Activated CD8-positive, alpha-beta memory T cell treated with anti-CD3 and anti-CD28 coated beads for 4 hours (primary cell): ENCODE measurements around the gene CD247.
"Not testable (repeated sequence)": the region's sequence is repeated elsewhere in the genome, so short reads cannot be mapped to it uniquely, and the experiment has no call there.

Experiments used
- DNase-seq, 2 donors: peaks; one replicate each; pipeline ENCODE4 v3.0.0-alpha.2; 2020; ENCODE audit warnings: low read depth in 2 of 2

Gene CD247

DNA sequence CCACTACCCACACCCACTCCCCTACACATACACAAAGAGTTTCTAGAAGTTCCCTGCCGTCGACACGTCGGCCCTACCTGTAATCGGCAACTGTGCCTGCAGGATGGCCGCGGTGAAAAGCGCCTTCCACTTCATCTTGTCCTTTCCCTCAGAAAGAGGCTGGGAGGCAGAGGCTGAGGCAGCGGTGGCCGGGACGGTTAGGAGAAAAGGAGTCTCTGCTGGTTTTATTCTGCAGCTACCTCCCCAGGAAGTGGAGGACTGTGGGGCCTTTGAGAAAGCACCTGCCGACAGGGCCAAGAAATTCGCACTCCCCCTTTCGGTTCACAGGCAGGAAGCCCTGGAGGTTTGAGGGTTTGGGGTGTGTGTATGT is at the start of gene CD247:
CD247 (minus strand) TSS at position 199 of the 370 bp plus-strand sequence; CDS start at position 135, 64 bp downstream.
- peak; percentile 51 to 65 for DNase-seq

DNA sequence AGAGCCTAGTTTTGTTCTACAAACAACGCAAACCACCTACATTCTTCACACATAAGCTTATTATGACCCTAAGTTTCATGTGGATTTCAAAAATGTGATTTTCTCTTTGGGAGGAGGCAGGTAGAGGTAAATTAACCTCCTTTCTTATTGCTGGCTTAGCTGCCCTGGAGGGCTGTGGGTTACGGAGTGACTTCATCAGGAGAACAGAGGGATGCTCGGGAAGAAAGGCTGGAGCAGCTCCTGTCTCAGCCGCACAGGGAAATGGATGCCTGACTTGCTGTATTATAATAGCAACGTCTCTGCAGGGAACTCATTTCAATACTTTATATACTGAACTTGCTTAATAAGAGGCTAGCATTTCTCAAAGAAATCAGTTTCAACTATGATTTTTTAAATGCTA is 49.3 kb upstream of the CD247 start:
- DNase-seq, result no peak

DNA sequence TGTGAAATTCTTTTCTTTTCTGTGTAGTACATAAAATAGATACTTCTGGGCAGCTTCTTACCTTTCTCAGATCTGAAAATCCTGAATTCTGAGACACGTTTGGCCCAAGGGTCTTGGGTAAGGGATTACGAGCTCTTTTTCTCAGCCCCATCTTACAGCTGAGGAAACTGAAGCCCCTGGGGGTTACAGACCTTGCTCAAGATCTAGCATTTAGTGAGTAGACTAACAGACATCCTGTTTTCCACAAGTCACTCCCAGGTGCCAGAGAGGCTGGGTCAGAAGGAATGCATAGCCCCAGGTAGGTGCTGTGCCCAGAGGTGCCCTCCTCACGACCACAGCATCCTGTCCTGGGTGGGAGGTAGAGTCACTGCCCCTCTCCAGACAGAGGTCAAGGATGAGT is 48.4 kb upstream of the CD247 start:
- DNase-seq, result no peak

DNA sequence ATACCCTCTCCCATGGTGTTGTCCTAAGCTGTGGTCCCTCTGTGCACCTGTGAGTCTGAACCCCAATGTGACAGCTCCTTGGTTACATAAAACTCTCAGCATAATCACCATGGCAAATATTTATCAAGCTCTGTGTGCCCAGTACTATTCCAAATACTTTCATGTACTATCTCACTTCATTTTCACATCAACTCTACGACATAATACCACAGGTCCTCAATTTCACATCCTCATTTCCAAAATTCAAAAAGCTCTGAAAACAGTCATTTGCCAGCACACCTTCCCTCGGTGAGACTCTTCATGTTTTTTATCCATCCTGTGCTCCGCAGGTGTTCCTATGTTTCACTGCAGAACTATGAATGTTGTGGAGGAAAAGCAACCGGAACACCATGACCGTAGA is 47.6 kb upstream of the CD247 start:
- DNase-seq, result no peak

DNA sequence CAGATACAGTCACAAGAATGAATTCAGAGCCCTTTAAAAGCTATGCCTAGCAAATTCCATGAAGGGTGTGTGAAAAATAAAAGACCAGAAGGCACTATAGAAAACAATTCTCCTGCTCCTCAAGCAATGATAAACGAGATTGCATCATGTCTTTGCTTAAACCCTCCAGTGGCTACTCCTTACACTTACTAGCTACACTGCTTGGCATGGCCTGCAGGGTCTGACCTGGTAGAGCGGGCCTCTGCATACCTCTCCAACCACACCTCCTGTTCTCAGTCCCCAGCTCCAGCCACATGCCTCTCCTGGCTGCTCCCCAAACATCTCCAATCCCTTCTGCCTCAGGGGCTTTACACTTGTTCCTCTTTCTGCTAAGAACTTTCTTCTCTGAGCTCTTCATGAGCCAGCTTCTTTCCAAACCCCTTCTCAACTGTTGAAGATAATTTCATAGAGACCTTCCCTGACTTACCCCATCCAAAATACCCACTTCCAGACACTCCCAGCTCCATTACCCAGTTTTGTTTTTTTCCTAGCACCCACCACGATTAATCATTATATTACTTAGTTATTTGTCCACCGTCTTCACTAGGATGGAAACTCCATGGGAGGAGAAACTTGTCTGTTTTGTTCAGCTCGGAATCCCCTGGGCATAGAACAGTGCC is 46.4 kb upstream of the CD247 start:
- no peak for DNase-seq

DNA sequence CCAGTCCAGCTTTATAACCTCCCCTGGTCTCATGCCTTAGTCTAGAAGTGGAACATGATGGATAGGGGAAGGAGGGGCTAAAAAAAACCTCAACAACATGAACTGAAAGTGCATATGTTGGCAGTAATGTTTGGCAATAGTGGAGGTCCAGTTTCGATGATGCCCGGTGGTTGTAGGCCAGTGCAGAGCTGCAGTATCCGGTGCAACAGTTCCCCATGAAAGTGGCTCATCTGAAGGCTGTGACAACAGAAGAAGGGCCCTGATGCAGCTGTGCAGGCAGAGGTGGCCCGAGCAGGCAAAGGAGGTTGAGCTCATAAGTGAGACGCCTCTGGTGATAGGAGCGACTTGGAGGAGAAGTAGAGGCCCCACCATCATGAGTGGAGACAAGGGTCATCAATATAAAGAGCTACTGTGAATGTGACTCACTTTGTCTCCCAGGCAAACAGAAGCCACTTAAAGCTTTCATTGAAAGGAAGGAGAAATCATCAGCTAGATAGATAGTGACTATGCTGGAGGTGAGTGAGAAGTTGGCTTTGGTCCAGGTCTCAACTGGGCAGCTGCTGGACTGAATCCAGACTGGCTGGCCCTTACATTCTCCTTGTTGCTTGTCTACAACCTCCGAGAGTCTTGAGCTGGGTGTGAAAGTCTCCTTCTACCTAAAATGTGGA is 45.4 kb upstream of the CD247 start:
- no peak for DNase-seq

DNA sequence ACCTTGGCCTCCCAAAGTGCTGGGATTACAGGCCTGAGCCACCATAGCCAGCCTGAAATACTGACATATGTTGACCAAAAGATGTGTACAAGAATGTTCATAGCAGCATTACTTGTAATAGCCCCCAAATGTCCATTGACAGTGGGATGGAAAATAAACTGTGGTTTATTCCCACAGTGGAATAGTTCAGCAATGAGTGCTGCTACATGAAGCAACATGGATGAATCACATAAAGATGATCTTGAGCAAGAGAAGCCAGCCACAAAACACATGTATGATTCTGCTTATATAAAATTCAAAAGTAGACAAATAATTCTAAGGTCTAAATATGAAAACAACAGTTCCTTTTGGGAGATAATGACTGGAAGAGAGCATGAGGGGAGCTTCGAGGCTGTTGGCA is 44.4 kb upstream of the CD247 start:
- DNase-seq, result no peak

DNA sequence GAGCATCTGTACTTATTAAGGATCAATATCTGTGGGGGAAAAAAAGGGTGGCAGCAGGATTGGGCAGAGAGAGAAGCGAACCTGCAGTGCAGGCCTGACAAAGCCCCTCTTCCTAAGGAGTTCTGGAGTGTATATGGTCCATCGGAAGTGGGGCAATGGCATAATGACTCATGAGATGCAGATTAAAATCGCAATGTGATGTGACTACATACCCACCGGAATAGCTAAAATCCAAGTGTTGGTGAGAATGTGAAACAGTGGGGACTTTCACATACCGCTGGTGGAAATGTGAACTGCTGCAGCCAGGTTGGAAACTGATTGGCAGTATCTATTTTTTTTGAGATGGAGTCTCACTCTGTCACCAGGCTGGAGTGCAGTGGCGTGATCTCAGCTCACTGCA is 43.4 kb upstream of the CD247 start:
- no peak for DNase-seq

DNA sequence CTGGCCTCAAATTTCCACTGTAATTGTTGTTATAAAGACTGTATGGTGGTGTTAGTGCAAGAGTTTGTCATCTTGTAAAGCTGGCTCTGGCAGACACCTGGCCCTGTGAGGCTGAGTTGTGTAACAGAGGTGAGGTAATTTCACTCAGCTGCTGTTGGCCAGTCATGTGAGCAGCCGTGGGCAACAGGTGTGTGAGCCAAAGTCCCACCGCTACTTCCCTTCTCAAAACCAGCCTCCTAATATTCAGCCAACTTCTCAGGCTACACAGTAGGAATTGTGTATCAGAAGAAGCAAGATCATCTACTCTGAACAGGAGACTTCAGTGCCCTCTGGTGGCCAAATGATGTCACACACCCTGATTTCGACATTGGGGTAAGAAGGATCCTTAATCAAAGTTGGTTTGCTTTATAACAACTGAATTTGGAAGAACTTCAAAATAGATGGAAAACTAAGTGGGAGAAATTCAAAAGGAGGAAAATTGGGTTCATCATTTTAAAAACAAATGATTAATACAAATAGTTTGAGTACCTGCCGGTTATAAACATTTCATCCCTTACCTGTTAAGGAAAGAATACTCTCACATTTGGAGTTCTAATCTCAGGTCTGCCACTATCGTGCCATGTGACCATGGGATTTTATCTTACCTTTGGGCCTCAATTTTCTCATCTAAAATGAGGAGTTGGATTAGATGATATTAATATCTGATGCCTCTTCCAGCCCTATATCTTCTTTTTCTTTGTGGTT is 37.8 kb upstream of the CD247 start:
- peak; percentile 50 to 51 for DNase-seq

DNA sequence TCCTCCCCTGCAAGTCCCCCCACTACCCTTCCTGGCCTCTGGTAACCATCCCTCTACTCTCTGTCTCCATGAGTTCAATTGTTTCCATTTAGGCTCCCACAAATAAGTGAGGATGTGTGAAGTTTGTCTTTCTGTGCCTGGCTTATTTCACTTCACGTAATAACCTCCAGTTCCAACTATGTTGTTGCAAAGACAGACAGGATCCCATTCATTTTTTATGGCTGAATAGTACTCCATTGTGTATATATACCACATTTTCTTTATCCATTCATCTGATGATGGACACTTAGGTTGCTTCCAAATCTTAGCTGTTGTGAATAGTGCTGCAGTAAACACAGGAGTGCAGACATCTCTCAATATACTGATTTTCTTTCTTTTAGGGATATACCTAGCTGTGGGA is 36.7 kb upstream of the CD247 start:
- not testable (repeated sequence) for DNase-seq

DNA sequence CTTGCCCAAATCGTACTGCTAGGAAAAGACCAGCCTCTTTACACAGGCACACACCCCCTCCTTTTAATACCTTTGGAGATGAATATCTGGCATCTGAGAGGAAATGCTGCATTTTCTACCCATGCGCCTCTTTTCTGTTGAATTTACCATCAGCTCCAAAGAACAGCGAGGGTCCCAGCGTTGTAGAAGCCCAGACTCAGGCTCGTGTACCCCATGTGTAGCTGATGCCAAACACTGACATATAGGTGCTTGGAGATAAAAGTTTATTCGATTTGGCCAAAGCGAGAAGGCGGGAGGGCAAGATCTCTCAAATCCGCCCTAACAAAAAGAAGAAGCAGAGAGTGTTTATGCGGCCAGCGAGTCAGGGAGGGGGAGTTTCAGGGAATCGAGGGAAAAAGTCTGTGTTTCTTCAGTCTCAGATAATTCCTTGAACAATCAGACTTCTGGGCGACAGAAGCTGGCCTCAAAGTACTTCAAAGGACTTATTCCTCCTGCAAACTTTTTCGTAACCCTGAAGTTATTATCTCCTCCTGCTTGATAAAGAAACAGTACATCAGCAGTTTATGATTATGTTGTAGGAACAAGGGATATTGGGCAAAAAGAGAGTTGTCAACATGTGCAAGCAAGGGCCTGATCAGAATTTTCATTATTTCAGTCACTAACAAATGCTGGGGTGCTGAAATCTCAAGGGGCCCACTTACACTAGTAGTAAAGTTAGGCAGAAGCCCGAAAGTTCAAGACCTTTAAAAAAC is 35.9 kb upstream of the CD247 start:
- DNase-seq, result no peak

DNA sequence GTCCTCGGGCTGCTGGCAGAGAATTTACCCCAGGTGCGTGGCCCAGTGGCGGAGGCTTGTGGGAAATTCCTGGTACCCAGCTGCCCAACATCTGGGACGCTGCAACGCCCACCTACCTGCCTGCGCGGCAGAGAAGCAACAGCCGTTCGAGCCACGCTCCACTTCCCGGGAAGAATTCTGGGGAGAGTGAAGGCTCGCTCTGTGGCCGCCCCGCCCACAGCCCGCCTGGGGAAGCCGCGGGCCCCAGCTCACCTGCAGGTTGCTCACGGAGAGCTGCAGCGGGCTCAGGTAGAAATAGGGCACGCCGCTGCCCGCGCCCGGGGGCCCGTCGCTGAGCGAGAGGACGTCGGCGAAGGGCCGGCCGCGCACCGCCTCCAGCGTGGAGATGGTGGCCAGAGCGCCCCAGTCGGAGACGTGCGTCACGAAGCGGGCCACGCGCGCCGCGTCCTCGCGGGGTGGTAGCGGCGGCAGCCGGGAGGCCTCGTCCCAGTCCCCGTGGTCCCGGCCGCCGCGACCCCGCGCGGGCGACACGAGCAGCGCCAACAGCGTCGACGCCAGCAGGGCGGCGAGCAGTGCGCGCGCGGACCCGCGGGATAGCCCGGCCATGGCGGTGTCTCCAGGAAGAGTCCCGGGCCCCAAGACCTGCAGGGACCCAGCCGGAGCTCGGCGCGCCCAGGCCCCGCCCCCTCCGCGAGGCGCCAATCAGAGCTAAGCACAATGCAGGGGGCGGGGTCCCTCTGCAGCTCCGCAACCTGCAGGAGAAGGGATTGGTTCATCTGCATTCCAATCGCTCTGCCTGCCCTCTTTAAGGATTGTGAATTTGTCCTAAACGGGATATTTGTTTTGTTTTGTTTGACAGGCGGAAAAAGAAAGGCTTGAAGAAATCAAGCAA is 35.1 kb upstream of the CD247 start, which contains the start of gene CREG1:
CREG1 (minus strand) TSS at position 627 of the 892 bp plus-strand sequence.
- DNase-seq, result peak; percentile 75 to 76

DNA sequence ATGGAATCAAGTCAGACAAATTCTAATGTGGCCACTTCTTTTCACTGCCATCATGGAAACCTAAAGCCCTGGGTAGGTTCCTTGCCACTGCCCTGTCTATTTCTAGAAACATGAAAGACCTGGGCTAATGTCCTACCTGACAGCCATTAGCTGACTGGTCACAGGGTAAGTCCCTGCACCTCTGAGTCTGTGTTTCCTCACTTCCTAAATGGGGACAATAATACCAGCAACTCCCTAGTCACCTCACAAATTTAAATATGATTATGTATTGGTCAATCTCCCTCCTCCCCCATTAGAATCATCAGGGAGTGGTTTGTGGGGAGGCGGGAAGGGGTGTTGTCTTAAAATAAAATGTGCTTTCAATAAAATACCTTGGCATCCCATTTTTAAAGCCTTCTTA is 33.0 kb upstream of the CD247 start:
- no peak for DNase-seq

DNA sequence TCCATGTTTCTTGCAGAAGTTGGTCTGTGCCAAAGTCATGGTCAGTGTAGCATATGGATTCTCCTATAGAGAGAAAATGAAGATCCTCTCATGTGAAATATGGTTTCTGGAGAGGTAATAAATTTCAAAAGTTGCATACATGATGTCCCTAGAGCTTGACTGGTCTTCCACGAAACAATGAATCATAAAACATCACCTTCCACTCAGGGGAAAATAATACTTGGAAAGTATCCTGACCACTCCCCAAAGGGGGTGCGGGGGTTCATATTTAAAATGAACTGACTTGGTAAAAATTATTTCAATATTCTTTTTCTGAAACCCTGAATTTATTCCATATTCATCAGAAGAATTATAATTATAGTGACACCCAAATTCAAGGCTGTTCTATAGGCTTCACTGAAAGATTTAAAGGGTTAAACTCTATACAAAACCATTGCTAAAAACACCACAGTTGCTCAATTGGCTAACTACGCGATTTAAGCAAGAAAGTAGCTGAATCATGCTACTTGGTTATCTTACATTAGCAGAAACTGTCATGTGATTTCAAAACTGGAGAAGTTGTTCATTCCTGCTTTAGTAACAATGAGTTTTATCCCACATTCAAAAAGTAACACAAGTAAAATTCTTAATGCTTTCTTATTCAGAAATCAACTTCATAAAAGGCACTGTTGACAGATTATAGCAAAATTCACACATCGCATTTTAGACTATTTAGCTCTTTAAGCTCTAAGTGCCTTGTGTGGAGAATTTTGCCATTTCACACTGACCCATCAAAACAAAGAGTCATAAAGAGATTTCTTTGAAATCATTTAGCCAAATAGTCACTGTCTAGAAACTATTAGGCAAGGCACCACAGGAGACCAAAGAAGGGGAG is 30.0 kb upstream of the CD247 start:
- DNase-seq, result no peak

DNA sequence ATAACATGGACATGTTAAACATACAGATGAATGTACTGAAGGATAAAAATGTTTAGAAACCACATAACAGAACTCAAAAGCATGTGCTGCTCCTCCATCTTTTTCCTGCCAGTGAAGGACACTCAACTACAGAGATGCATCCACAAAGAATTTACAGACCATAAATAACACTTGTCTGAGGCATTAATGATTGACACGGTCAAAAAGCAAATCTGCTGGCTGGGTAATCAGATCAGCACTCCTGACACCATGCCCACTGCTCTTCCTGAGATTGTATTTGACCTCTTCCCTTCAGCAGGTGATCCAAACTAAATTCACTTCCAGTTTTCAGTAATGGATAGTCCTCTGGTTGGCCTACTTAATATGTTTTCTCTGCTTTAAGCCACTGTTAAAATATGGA is 28.6 kb upstream of the CD247 start:
- DNase-seq, result no peak

DNA sequence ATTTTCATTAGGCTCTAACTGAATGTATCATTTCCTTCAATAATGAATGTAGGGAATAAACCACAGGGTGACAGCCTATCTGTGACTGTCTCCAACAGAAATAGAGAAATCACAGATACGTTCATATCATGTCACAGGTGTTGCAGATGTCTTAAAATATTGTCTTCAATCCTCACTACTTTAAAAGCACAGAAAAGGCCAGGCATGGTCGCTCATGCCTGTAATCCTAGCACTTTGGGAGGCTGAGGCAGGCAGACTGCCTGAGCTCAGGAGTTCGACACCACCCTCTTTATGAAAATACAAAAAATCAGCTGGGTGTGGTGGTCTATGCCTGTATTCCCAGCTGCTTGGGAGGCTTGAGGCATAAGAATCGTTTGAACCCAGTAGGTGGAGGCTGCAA is 27.0 kb upstream of the CD247 start:
- DNase-seq, result no peak

DNA sequence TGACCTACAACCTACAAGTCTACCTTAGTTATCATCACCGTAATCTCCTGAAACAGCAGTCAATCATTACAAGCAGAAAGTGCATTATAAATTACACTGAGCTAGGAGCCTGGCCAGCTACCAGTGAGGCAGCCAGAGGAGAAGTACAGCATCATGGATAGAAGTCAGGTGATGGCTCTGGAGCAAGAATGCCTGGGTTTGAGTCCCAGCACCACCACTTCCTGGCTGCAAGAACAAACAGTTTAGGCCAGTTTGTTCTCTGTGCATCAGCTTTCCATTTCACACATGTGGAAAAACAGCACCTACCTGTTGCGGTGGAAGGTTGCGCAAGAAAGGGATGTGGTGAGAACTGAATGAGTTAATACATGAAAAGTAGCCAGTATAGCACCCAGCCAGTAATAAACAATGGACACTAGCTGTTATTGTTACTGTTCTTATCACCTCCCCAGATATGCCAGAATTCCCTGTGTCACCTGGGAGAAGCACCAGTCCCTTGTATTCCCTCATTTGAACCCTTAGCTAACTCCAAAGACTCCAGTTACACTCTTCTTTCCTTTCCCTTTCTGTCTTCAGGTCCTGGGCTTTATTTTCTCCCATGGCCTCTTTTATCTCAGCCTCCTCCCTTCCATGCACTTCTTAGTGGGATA is 26.2 kb upstream of the CD247 start:
- no peak for DNase-seq

DNA sequence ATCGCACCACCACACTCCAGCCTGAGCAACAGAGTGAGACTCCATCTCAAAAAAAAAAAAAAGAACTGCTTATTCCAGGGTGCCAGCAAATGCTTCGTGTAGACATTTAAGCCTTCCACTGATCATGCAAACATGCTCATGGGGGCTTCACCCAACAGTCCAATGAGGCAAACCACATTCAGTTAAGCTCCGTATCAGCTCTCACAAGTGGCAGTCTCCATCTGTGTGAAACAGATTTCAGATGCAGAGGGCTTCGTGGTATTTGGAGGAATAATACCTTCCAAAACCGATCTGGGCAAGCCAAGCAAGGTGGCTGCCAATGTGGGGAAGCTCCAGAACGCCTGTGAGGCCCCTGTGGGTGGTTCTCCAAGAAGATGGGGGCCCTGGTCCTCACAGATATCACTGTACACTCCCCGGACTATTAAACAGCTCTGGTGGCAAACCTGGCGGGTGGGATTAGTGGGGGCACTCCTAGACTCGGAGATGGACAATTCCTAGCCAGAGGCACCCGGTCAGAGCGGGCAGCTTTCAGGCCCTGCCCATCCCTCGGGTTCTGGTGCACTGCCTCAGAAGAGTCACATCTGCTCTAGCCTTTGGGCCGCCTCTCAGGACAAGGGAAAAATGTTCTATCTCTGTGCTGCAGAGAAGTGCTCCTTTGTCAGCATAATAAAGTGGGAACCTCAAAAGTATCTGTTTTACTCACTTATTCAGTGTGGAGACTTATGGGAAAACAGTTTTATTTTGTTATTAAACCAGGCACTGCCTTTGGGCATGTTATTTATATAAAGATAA is 25.1 kb upstream of the CD247 start:
- no peak for DNase-seq
